ENCODE results near the gene KIF14.
"Not testable (repeated sequence)": the region's sequence is repeated elsewhere in the genome, so short reads cannot be mapped to it uniquely, and the experiment has no call there.

The KIF14 gene

DNA sequence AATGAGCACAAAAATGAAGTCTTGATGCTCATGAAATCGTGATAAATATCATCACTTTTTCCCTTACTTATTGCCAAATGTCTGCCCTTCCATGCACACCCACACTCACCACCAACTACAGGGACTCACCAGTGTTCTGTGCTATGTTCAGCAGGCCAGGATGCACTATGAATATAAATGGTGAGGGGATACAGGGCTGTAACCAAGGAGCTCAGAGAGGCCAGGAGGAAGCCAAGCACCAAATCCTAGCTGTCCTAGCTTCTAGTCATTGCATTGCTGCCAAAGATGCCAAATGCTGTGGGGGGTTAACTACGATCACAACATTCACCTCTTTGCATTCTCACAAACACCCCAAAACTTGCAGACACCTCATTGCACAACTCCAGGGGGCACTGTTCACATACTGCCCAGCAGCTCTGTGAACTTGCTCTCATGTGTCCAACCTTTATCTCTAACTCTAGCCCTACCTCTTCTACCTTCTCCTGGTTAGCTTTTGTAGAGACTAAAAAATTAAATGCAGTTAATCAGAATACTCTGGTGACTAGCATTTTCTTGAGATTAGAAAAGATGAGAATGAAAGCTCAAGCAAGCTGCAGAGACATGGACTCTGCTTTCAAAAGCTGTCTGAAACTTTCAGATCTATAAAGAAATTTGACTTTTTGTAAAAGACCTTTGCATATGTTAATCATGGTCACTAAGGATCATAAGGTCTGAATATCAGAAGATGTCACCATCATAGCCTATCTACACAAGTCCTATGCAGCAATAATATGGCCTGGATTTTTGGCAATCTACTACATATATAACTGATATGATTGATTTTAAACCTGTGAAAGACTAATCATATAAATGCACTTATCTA is 13.9 kb upstream of the KIF14 start:
- DNase-seq (ENCODE audit: low read depth in 2 of 2) = no peak

- DNase-seq (ENCODE audit: low read depth in 2 of 2) = no peak
Observed at GRCh38 chr1:200631375-200631774, 10.8 kb upstream of the KIF14 start.

DNA sequence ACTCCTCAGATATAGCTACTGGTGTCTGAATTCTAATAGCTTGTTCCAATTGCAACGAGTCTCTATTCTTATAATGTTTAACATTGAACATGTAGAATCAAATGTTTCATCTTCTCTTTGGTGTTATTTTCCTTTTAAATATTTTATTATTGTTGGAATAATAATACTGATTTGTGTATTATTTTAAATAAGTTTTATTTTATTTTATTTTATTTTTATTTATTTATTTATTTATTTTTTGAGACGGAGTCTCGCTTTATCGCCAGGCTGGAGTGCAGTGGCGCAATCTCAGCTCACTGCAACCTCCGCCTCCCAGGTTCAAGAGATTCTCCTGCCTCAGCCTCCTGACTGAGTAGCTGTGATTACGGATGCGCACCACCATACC is 10.0 kb upstream of the KIF14 start:
- not testable (repeated sequence) for DNase-seq (ENCODE audit: low read depth in 2 of 2)

DNA sequence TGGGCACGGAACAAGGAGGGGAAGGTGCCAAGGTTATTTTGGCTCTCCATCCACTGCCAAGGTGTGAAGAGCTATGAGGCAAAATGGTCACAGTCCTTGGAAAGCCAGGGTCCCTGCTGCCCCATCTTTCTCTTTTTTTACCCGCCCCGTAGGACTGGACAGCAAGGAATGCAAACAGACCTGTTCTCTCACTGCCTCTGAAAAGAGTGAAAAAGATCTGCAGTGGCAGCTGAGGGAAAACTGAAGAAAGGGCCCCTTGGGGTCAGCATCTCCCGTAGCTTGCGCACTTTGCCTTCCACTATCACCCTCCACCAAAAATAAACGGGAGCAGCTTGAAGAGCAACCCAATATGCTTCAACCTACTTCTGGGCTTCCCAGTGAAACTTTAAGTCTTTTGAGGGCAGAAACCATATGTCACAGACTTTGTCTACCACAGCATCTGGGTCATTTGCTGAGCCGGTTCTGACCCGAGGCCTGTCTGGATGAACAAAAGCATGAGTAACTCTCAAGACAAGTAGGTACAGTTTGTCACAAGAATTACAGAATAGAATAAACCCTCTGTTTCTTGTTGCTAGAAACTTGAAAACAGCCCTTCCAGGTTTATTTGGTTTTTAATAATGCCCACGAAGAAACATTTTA is 9.4 kb upstream of the KIF14 start:
- no peak for DNase-seq (ENCODE audit: low read depth in 2 of 2)

DNA sequence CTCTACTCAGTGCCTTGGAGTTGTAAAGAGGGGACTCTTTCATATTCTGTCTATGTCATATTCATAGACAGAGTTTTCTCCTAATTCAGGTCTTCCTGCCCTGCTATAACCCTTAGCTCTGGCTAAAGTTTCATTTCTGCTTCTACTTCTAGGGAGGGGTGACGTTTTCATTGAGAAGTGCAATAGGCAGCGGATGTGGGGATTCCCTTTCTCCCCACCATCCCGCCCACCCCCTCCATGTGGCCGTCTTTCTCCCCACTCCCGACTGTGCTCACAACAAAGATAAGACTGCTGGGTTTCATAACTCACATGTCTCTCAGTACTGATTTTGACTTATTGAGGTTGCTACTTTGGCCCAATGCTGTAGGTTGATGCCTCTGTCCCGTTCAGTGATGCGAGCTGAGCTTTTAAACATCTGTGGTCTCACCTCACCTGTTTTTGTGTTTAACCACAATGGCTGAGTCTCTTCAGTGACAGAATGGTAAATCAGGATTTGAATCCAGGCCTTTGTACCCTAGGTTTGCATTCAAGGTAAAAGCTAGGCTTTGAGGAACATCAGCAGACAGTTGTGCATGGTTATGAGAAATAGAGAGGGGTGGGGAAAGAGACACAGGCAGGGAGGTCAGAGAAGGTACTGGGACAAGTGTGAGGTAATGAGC is 7.8 kb upstream of the KIF14 start:
- DNase-seq (ENCODE audit: low read depth in 2 of 2) = peak; percentile 35 to 50

- no peak for DNase-seq (ENCODE audit: low read depth in 2 of 2)
Observed at GRCh38 chr1:200627575-200628222, 7.1 kb upstream of the KIF14 start.

DNA sequence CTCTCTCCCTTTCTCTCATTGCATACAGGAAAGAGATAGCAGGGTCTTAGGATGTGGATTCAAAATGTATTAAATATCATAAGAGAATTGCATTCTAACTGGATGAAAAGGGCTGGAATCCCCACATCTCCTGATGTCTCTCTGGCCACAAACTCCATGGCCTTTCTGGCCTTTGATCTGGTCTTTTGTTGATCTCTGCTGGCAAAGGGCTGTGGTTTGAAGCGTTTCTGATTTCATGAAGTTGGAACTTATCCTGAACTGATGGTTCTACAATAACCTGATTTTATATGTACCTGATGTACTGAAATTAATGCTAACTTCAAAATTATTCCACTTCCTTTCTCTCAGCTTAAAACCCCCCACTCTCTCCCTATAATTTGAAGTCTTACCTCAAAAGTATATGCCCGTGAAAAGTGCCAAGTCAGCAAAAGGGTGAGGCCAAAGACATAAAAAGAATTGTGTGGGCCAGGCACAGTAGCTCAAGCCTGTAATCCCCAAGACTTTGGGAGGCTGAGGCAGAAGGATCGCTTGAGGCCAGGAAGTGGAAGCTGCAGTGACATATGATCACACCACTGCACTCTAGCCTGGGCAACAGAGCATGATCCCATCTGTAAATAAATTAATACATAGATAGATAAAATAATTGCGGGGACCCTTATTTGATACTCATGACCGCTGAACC is 6.4 kb upstream of the KIF14 start:
- DNase-seq (ENCODE audit: low read depth in 2 of 2) = no peak

DNA sequence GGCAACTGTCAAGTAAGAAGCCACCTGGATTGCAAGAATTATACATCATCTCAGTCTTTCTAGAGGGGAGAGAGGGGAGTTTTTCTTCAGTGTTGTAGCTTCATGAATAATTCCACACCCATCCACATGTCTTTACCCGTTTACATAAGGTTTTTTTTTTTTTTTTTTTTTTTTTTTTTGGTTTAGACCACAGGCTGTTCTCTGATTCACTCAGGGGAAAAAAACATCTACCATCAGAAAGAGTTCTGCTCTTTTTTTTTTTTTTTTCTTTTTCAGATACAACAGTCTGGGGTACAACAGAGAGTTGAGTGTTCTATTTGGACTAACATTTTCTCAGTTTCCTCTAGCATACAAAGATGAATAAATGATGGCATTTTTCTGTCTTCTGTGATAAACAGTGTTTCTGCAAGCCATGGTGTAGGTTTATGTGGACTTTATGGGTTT is 4.9 kb upstream of the KIF14 start:
- DNase-seq (ENCODE audit: low read depth in 2 of 2) = no peak

- DNase-seq (ENCODE audit: low read depth in 2 of 2) = no peak
Observed at GRCh38 chr1:200624679-200625335, 4.3 kb upstream of the KIF14 start.

DNA sequence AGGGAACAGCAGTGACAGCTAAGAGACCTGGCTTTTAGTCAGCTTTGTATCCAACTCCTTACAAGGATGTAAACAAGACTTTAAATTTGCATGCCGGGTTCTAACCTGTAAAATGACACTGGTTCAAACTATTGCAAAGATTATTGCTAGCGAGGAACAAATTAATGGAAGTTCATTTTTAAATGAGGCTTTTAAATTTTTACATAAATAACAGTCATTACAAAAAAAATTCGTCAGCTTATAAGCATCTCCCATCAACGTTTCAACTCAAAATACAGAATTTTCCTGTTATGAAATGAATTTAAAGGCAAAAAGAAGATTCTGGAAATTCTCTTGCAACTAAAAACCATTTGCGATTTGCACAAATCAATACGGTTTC is 668 bp downstream of the KIF14 start:
- no peak for DNase-seq (ENCODE audit: low read depth in 2 of 2)

GRCh38 chr1:200610846-200611245 is 9.7 kb downstream of the KIF14 start:
- no peak for DNase-seq (ENCODE audit: low read depth in 2 of 2)

GRCh38 chr1:200602632-200603031 is 17.9 kb downstream of the KIF14 start:
- no peak for DNase-seq (ENCODE audit: low read depth in 2 of 2)

- DNase-seq (ENCODE audit: low read depth in 2 of 2) = no peak
Observed at GRCh38 chr1:200590001-200590400, 30.6 kb downstream of the KIF14 start.

DNA sequence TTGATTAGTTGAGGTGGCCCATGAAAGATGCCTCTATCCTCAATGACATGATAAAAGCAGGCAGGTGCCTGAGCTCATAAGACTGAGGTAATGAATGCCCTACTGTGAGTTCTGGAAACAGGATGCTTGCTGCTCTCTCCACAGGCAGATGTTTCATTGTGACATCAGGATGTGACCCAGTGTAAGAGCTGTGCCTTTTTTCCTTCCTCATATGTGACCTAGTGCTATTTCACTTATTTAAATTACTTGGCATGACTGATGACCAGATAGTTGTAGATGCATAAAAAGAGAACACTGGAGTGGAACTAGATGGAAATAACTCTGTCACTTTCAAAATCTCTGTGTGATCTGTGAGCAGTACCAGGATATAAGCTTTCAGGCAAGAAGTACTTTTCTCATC is 31.9 kb downstream of the KIF14 start:
- DNase-seq (ENCODE audit: low read depth in 2 of 2) = no peak

GRCh38 chr1:200564319-200564718 is 56.2 kb downstream of the KIF14 start:
- DNase-seq (ENCODE audit: low read depth in 2 of 2) = no peak

GRCh38 chr1:200561856-200562214 is 58.7 kb downstream of the KIF14 start:
- no peak for DNase-seq (ENCODE audit: low read depth in 2 of 2)

DNA sequence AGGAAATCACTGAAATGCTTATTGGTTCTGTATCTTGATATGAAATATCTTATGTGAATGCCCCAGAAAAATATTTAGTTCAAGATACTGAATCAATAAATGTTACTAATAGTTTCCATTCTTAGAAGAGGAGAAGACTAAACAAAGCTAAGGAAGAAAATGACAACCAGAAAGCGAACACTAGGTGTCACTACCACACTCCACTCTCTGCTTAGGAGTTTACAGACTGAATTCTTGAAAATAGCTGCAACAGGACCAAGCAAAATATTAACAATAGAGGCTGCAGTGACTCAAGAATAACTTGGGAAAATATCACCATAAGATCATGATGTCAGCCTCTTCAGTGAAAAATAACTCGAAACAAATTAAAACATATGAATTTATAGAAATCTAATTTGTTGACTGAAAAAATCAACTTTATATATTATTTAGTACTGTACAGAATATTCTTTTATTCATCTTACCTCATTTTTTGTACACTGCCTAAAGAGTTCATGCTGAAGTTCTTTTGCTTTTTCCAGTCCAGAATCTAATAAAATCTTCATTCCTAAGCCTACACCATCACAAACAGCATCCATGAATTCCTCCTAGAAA is 61.6 kb downstream of the KIF14 start:
- peak in 1 of 2 donors; percentile 3 for DNase-seq (ENCODE audit: low read depth in 2 of 2)

- no peak for DNase-seq (ENCODE audit: low read depth in 2 of 2)
Observed at GRCh38 chr1:200556002-200556401, 64.5 kb downstream of the KIF14 start.

DNA sequence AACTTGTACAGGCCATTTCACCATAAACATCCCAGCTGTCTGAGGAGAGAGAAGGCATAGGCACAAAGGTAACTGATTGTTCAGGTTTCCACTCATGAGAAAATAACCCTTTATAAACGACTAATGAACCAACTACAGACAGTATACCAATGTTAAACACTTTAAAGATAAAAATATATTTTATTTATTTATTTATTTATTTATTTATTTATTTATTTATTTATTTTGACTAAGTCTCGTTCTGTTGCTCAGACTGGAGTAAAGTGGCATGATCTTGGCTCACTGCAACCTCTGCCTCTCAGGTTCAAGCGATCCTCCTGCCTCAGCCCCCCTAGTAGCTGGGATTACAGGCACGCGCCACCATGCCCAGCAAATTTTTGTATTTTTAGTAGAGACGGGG is 67.8 kb downstream of the KIF14 start:
- not testable (repeated sequence) for DNase-seq (ENCODE audit: low read depth in 2 of 2)

DNA sequence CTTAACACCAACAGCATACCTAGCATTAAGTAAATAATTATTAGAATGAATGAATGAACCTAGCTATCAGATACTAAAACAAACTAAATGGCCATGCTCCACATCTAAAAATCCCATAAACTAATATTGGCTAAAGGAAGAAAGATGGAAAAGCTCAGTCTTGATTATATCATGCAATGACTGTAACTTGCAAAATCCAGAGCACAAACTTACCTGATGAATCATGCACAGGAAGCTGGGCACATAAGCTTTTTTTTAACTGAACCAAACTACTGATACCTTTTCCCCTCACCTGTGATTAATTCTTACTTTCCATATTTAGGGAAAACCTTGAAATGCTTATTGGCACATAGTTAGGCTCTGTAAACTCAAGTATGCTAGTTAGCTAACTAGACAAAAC is 70.2 kb downstream of the KIF14 start:
- no peak for DNase-seq (ENCODE audit: low read depth in 2 of 2)

DNA sequence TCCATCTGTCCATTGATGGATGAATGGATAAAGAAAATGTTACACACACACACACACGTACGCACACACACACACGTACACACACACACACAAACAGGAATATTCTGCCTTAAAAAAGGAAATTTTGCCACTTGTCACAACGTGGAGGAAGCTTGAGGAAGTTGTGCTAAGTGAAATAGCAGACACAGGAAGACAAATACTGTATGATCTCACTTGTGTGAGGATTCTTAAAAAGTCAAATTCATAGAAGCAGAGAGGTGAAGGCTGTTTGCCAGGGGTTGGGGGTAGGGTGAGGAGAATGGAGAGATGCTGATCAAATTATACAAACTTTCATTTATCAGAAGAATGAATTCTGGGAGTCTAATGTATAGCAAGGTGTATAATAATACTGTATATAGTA is 73.2 kb downstream of the KIF14 start:
- no peak for DNase-seq (ENCODE audit: low read depth in 2 of 2)
